ENCODE data around the gene FOXJ1.

The FOXJ1 gene

GRCh38 chr17:76182016-76182764 lies 41.1 kb upstream of the FOXJ1 start:
- no peak overlapping the region for H3K4me3 ChIP-seq (ENCODE audit: low read depth, low read length)
- TF ChIP-seq CTCF (IDR thresholded peaks at IDR 0.05; ENCODE audit: control insufficient read depth, extremely low read depth, insufficient read depth), result peak; percentile 93
- peak; percentile 90 for DNase-seq (ENCODE audit: low read depth)

- H3K4me3 ChIP-seq (ENCODE audit: low read depth, low read length), result no peak overlapping the region
- no peak for DNase-seq (ENCODE audit: low read depth)
- TF ChIP-seq CTCF (IDR thresholded peaks at IDR 0.05; ENCODE audit: control insufficient read depth, extremely low read depth, insufficient read depth), result no peak
Observed at GRCh38 chr17:76179496-76180467, 38.7 kb upstream of the FOXJ1 start.

- no peak for DNase-seq (ENCODE audit: low read depth)
- H3K4me3 ChIP-seq (ENCODE audit: low read depth, low read length), result no peak overlapping the region
- no peak for TF ChIP-seq CTCF (IDR thresholded peaks at IDR 0.05; ENCODE audit: control insufficient read depth, extremely low read depth, insufficient read depth)
Observed at GRCh38 chr17:76178124-76178523, 37.1 kb upstream of the FOXJ1 start.

GRCh38 chr17:76176701-76177574 lies 35.9 kb upstream of the FOXJ1 start:
- no peak overlapping the region for H3K4me3 ChIP-seq (ENCODE audit: low read depth, low read length)
- TF ChIP-seq CTCF (IDR thresholded peaks at IDR 0.05; ENCODE audit: control insufficient read depth, extremely low read depth, insufficient read depth), result no peak
- no peak for DNase-seq (ENCODE audit: low read depth)

GRCh38 chr17:76174037-76174436 lies 33.0 kb upstream of the FOXJ1 start:
- DNase-seq (ENCODE audit: low read depth), result peak; percentile 96
- TF ChIP-seq CTCF (IDR thresholded peaks at IDR 0.05; ENCODE audit: control insufficient read depth, extremely low read depth, insufficient read depth), result no peak
- no peak overlapping the region for H3K4me3 ChIP-seq (ENCODE audit: low read depth, low read length)

GRCh38 chr17:76173474-76173873 lies 32.4 kb upstream of the FOXJ1 start:
- TF ChIP-seq CTCF (IDR thresholded peaks at IDR 0.05; ENCODE audit: control insufficient read depth, extremely low read depth, insufficient read depth), result no peak
- H3K4me3 ChIP-seq (ENCODE audit: low read depth, low read length), result no peak overlapping the region

More at GRCh38 chr17:76173474-76173873, 32.4 kb upstream of the FOXJ1 start:
- no peak for DNase-seq (ENCODE audit: low read depth)

Measured in LNCaP clone FGC (cell line).